Caki2 (cell line): Measurements from ENCODE around the gene EFNA2. TPM values are rescaled to one million over a fixed set of nuclear protein-coding genes. Genes with fewer than 3 reads are reported as not detected.

ENCODE experiments used
- DNase-seq: peaks from one replicate; pipeline ENCODE4 v3.0.0-alpha.2; 2015; ENCODE audit warnings: low read depth
- in situ Hi-C: cut with HindIII; loops from 2 replicates; pipeline ENCODE4 v1.10.0; 2016; ENCODE audit warnings: low sequenced_read_pairs, low pct_unique_long_range_greater_than_20kb, mixed read lengths
- total RNA-seq: library from RNA; depleted of rRNA; stranded (reverse); fragments of >200 nt; shearing (Covaris generic); gene quantifications from 2 replicates; pipeline ENCODE4 v1.2.3, GENCODE V29; 2014; ENCODE audit warnings: low replicate concordance

Gene EFNA2
- total RNA-seq, 1 experiment from 2014 or later = not detected

GRCh38 chr19:1269065-1269477 lies 16.6 kb upstream of the EFNA2 start, which contains the start of gene CIRBP:
Gene CIRBP (plus strand): TSS chr19:1269332. CDS start chr19:1270934, 1,602 bp downstream.
- DNase-seq = peak; percentile 95
- in situ Hi-C loops = no loop called here

GRCh38 chr19:1269478-1270212 lies 16.0 kb upstream of the EFNA2 start:
- DNase-seq = peak; percentile 78
- in situ Hi-C loops = no loop called here

- DNase-seq = no peak
- in situ Hi-C loops = no loop called here
Measured at GRCh38 chr19:1270213-1270853, 15.3 kb upstream of the EFNA2 start.

GRCh38 chr19:1270854-1271527 lies 14.7 kb upstream of the EFNA2 start:
- in situ Hi-C loops = no loop called here
- no peak for DNase-seq

- in situ Hi-C loops = no loop called here
- no peak for DNase-seq
Measured at GRCh38 chr19:1271528-1272422, 13.9 kb upstream of the EFNA2 start.

GRCh38 chr19:1272423-1273262 lies 13.0 kb upstream of the EFNA2 start:
- DNase-seq = no peak
- in situ Hi-C loops = no loop called here

- DNase-seq = no peak
- in situ Hi-C loops = no loop called here
Measured at GRCh38 chr19:1273263-1274041, 12.2 kb upstream of the EFNA2 start.

GRCh38 chr19:1274081-1274851 lies 11.4 kb upstream of the EFNA2 start:
- no peak for DNase-seq
- in situ Hi-C loops = no loop called here

GRCh38 chr19:1274852-1275259 lies 10.8 kb upstream of the EFNA2 start:
- no peak for DNase-seq
- in situ Hi-C loops = no loop called here

- in situ Hi-C loops = no loop called here
- DNase-seq = peak; percentile 93
Measured at GRCh38 chr19:1275260-1275975, 10.3 kb upstream of the EFNA2 start, which contains the start of gene FAM174C. Gene FAM174C (plus strand): TSS chr19:1275530. CDS start chr19:1275550, 20 bp downstream.

- no peak for DNase-seq
- in situ Hi-C loops = no loop called here
Measured at GRCh38 chr19:1275976-1276627, 9.6 kb upstream of the EFNA2 start.

GRCh38 chr19:1276628-1277022 lies 9.0 kb upstream of the EFNA2 start:
- DNase-seq = no peak
- in situ Hi-C loops = no loop called here

GRCh38 chr19:1277061-1277460 lies 8.6 kb upstream of the EFNA2 start:
- DNase-seq = no peak
- in situ Hi-C loops = no loop called here

GRCh38 chr19:1278074-1278473 lies 7.6 kb upstream of the EFNA2 start:
- in situ Hi-C loops = no loop called here

More at GRCh38 chr19:1278074-1278473, 7.6 kb upstream of the EFNA2 start:
- no peak for DNase-seq
